Muscle layer of duodenum (tissue), 2 donors: ENCODE measurements around the gene TSPAN5.
"Not testable (repeated sequence)": the region's sequence is repeated elsewhere in the genome, so short reads cannot be mapped to it uniquely, and the experiment has no call there.

Experiments used
- H3K27ac ChIP-seq: one replicate; pipeline ENCODE4 v1.7.0; 2013; ENCODE audit warnings: mild to moderate bottlenecking, low read length
- H3K27me3 ChIP-seq: one replicate; pipeline ENCODE4 v1.7.0; 2013; ENCODE audit warnings: low read depth, mild to moderate bottlenecking, control low read depth, low read length
- H3K36me3 ChIP-seq, 2 donors: one replicate each; pipeline ENCODE4 v1.7.0; 2013; ENCODE audit warnings: low read length in 2 of 2, control low read depth in 1 of 2, mild to moderate bottlenecking in 1 of 2; ENCODE audit not compliant: insufficient read depth in 2 of 2, control insufficient read depth in 1 of 2
- H3K4me1 ChIP-seq, 2 donors: one replicate each; pipeline ENCODE4 v1.7.0; 2013; ENCODE audit warnings: low read length in 2 of 2, mild to moderate bottlenecking in 2 of 2, control low read depth in 1 of 2, moderate library complexity in 1 of 2; ENCODE audit not compliant: insufficient read depth in 2 of 2, control insufficient read depth in 1 of 2
- H3K4me3 ChIP-seq, 2 donors: one replicate each; pipeline ENCODE4 v1.7.0; 2013; ENCODE audit warnings: low read length in 2 of 2, low read depth in 1 of 2, mild to moderate bottlenecking in 1 of 2
- H3K9me3 ChIP-seq, 2 donors: one replicate each; pipeline ENCODE4 v1.7.0; 2013; ENCODE audit warnings: low read length in 2 of 2, control low read depth in 1 of 2, mild to moderate bottlenecking in 1 of 2; ENCODE audit not compliant: control insufficient read depth in 1 of 2
- donor health status: healthy.

The TSPAN5 gene

DNA sequence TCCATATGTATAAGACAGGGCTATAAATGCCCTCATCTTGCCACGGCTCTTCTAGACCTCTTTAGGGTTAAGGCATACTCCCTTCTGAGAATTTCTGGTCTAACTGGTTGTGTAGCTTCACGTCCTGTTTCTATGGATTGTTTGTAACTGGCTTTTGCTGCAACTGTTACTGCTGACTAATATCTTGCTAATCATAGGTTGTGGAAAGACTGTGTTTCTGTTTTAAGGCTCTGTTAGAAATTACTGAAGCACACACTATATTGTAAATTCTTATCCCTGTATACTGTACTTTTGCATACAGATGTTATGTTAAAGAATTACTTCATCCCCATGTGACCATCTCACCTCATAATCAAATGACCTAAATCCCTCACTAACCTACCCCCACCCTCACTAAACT lies 178.8 kb downstream of the TSPAN5 start:
- not testable (repeated sequence) for H3K36me3 ChIP-seq, H3K4me3 ChIP-seq, H3K4me1 ChIP-seq, H3K27me3 ChIP-seq, H3K9me3 ChIP-seq, H3K27ac ChIP-seq

DNA sequence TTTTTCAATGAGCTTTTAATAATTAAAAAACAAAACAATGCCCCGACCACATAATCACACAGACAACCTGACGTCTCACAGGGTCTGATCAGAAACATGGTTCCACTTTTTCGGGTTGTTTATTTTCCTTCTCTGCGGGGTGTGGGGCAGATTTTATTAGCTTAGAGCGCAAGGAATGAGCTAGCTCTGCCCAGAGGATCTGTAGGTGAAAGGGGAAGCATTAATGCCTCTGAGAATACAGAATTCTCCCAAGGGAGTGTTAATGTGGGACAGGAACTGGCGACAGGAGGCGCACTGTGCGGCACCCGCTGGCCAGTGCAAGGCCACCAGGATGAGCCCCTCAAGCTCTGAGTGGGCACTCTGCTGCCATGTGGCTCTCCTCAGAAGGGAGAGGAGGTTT lies 181.5 kb downstream of the TSPAN5 start:
- Histone ChIP-seq H3K27ac (no peak overlapping the region), H3K36me3 (no peaks in the 10 kb centered on the region), H3K27me3 (no peaks in the 10 kb centered on the region), H3K4me3 (no peak overlapping the region), H3K4me1 (peaks cover 0 to 3% of the 10 kb centered on the region in 2 donors), H3K9me3 (no peaks in the 10 kb centered on the region)

DNA sequence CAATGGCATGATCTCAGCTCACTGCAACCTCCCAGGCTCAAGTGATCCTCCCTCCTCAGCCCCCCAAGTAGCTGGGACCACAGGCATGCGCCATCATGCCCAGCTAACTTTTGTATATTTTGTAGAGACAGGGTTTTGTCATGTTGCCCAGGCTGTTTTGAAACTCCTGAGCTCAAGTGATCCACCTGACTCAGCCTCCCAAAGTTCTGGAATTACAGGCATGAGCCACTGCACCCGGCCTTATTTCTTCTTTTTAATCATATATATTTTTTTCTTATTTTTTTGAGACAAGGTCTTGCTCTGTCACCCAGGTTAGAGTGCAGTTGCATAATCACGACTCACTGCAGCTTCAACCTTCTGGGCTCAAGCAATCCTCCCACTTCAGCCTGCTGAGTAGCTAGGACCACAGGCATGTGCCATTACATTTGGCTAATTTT lies 184.0 kb downstream of the TSPAN5 start:
- Histone ChIP-seq H3K27me3 (no peaks in the 10 kb centered on the region), H3K4me3 (no peak overlapping the region), H3K27ac (no peak overlapping the region), H3K4me1 (peaks cover 0 to 3% of the 10 kb centered on the region in 2 donors), H3K36me3 (no peaks in the 10 kb centered on the region), H3K9me3 (no peaks in the 10 kb centered on the region)

DNA sequence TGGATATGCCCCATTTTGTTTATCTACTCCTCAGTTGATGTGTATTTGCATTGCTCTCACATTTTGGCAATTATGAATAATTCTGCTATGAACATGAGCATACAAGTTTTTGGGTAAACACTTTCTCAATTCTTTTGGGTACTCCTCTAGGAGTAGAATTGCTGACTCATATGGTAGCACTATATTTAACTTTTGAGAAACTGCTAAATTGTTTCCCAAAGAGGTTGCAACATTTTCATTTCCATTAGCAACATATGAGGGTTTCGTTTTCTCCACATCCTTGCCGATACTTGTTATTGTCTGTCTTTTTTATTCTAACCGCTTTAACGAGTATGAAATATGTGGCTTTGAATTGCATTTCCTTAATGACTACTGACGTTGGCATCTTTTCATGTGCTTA lies 185.4 kb downstream of the TSPAN5 start:
- H3K36me3 ChIP-seq, result no peaks in the 10 kb centered on the region
- no peaks in the 10 kb centered on the region for H3K27me3 ChIP-seq
- peaks cover 4 to 6% of the 10 kb centered on the region in 2 donors for H3K4me1 ChIP-seq
- no peak overlapping the region for H3K4me3 ChIP-seq
- H3K9me3 ChIP-seq, result no peaks in the 10 kb centered on the region
- no peak overlapping the region for H3K27ac ChIP-seq

DNA sequence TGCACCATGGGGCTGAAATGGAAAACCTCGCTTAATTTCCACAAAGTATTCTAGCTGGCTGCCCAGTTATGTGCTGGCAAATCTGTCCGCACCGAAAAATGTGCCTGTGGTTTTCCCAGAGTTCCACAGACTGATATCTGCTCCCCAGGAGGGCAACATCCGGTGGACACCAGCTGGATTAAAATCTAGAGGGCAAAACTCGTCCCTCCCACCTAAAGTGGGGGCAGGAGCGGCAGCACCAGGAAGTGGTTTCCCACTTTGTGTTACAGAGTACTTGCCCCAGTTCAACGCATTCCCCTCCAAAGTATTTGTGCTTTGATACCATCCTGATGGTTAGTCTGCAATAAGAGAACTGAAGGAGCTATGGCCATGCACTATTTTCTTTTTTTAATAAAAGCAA lies 187.6 kb downstream of the TSPAN5 start:
- no peaks in the 10 kb centered on the region for H3K36me3 ChIP-seq
- no peaks in the 10 kb centered on the region for H3K9me3 ChIP-seq
- H3K27me3 ChIP-seq, result no peaks in the 10 kb centered on the region
- no peak overlapping the region for H3K4me3 ChIP-seq
- H3K4me1 ChIP-seq, result peaks cover 6 to 8% of the 10 kb centered on the region in 2 donors
- H3K27ac ChIP-seq, result no peak overlapping the region

DNA sequence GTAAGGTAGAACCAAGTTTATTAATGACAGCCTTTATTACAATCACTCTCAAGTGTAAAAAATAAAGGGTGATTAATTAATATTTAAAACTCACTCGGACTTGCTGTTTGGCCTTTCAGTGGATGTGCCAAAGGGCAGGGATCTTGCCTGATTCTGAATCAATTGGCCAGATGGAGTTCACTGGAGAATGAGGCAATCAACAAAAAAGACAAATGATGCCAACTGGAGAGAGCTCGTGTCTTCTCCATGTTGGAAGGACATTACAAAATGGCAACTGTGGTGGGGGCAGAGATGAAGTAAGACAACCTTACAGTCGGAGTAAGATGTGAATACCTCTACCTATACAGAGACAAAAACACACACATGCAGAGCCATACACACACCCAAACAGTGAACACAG lies 188.0 kb downstream of the TSPAN5 start:
- H3K27ac ChIP-seq, result no peak overlapping the region
- H3K4me3 ChIP-seq, result no peak overlapping the region
- peaks cover 6 to 8% of the 10 kb centered on the region in 2 donors for H3K4me1 ChIP-seq
- no peaks in the 10 kb centered on the region for H3K27me3 ChIP-seq
- no peaks in the 10 kb centered on the region for H3K9me3 ChIP-seq
- H3K36me3 ChIP-seq, result no peaks in the 10 kb centered on the region

DNA sequence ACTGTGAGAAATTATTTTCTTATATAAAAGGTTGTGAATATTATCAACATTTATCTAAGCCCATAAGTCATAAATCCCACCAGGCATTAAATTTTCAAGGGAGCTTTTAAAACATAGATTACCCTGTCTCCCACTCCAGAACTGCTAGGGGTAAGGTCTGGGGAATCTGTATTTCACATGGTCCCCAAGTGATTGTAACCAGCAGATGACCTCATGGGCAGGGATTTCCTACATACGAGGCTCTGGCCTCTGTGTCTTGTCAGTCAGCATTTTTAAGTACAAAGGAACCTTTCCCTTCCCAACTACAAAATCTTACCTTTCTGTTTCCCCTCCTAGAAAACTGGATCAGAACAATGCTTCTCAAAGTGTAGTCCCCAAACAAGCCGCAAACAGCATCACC lies 188.6 kb downstream of the TSPAN5 start:
- Histone ChIP-seq H3K4me3 (no peak overlapping the region), H3K27me3 (no peaks in the 10 kb centered on the region), H3K36me3 (no peaks in the 10 kb centered on the region), H3K4me1 (peaks cover 6 to 8% of the 10 kb centered on the region in 2 donors), H3K9me3 (no peaks in the 10 kb centered on the region), H3K27ac (no peak overlapping the region)

DNA sequence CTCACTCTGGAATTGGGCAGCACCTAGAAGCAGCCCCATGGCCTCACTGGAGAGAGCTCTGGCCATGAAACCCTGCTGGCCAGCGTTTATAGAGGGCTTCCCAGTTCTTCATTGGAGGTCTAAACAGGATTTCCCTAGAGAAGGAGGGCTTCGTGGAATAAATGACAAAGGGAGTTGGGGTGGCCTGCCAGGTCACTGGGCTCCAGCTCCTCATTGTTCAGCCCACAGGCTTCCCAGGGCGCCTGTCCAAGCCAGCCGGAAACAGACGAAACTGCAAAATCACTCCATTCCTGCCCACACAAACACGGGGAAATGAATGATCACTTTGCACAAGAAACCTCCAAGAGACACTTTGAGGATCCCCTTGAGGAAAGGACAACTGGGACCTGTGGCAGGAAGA lies 189.7 kb downstream of the TSPAN5 start:
- no peak overlapping the region for H3K4me3 ChIP-seq
- peaks cover 6 to 8% of the 10 kb centered on the region in 2 donors for H3K4me1 ChIP-seq
- H3K9me3 ChIP-seq, result no peaks in the 10 kb centered on the region
- H3K36me3 ChIP-seq, result no peaks in the 10 kb centered on the region
- H3K27ac ChIP-seq, result no peak overlapping the region
- H3K27me3 ChIP-seq, result no peaks in the 10 kb centered on the region

DNA sequence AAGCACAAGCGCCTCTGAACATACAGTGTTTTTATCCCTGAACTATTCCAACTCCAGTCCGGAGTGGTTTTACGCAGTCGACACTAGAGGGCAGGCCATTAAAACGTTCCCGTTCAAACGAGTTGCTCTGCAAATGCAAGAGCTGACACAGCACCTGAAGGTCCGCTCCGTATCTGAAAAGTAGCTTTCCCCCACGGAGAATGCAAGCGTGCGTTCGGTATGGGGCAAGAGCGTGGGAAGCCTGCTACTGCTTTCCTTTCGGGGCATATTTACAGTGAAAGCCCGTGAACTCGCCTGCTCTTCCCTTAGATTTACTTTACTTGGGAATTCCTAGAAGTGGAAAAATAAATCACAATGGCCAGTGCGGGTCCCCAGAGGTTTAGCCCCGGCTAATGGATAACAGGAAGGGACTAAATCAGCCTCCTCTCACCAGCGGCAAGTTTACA lies 190.8 kb downstream of the TSPAN5 start:
- peaks cover 6 to 8% of the 10 kb centered on the region in 2 donors for H3K4me1 ChIP-seq
- no peaks in the 10 kb centered on the region for H3K27me3 ChIP-seq
- no peak overlapping the region for H3K27ac ChIP-seq
- no peaks in the 10 kb centered on the region for H3K36me3 ChIP-seq
- no peaks in the 10 kb centered on the region for H3K9me3 ChIP-seq
- peak overlapping the region; percentile 54 to 69 for H3K4me3 ChIP-seq

DNA sequence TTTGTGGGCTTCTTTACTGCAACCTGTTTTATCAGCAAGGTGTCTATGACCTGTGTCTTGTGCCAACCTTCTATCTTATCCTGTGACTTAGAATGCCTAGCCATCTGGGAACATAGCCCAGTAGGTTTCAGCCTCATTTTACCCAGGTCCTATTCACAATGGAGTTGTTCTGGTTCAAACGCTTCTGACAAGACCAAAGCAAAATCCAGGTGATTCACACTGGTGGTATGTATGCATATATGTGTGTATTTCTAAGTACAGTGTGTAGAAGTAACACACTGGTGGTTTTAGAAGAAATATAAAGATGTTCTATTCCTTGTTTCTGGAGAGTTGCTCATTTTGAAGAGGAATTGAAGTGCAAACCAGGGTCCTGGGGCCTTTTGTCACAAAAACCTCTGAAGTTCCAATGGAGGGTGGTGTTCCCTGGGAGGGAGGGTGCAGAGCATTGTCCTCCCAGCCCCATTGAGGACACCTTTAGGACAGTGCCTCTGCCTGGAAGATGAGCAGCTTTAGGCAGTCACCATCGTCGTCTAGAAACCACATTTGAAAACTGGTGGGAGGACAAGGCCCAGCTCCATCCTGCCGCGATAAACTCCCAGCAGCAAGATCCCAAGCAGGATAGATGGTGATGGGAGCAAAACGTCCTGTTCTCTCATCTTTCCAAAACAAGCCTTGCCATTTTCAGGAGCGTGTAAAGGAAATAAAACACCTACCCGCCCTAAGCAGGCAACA lies 191.4 kb downstream of the TSPAN5 start:
- peaks cover 6 to 8% of the 10 kb centered on the region in 2 donors for H3K4me1 ChIP-seq
- no peak overlapping the region for H3K4me3 ChIP-seq
- no peaks in the 10 kb centered on the region for H3K36me3 ChIP-seq
- H3K27me3 ChIP-seq, result no peaks in the 10 kb centered on the region
- H3K27ac ChIP-seq, result no peak overlapping the region
- H3K9me3 ChIP-seq, result no peaks in the 10 kb centered on the region

DNA sequence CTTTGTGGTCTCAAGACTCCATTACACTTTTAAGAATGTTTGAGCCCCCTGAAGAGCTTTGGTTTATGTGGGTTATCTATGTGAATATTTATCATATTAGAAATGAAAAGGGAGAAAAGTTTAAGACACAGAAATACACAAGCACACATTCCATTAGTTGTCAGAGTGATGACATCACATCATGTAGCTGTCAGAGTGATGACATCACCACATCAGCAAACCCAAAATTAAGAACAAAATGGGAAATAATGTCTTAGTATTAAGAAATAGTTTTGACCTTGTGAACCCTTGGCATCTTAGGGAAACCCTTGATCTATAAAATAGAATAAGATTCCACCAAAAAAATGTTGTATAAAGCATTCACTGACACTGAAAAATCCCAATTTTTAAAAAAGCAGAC lies 195.9 kb downstream of the TSPAN5 start:
- no peaks in the 10 kb centered on the region for H3K27me3 ChIP-seq
- peaks cover 0 to 4% of the 10 kb centered on the region in 2 donors for H3K4me1 ChIP-seq
- H3K36me3 ChIP-seq, result no peaks in the 10 kb centered on the region
- no peak overlapping the region for H3K27ac ChIP-seq
- H3K4me3 ChIP-seq, result no peak overlapping the region
- H3K9me3 ChIP-seq, result no peaks in the 10 kb centered on the region
